HG03135 (cell line): ENCODE measurements around the gene MSI2.

Experiments used
- ATAC-seq: cut with Tn5 transposase; IDR thresholded peaks from one replicate; pipeline ENCODE4 v1.9.1; 2021; ENCODE audit warnings: mild to moderate bottlenecking, moderate library complexity; ENCODE audit not compliant: unreplicated experiment

Gene MSI2

GRCh38 chr17:57338257-57338914 lies 82.1 kb downstream of the MSI2 start:
- ATAC-seq: peak; percentile 50

- ATAC-seq: no peak
Measured at GRCh38 chr17:57340160-57340981, 84.0 kb downstream of the MSI2 start.

GRCh38 chr17:57341611-57342540 lies 85.6 kb downstream of the MSI2 start:
- no peak for ATAC-seq

GRCh38 chr17:57342963-57343589 lies 86.8 kb downstream of the MSI2 start:
- ATAC-seq: no peak

GRCh38 chr17:57343717-57344116 lies 87.4 kb downstream of the MSI2 start:
- ATAC-seq: no peak

GRCh38 chr17:57344261-57344660 lies 87.9 kb downstream of the MSI2 start:
- ATAC-seq: no peak

GRCh38 chr17:57349541-57350247 lies 93.4 kb downstream of the MSI2 start:
- no peak for ATAC-seq

GRCh38 chr17:57350266-57350665 lies 93.9 kb downstream of the MSI2 start:
- ATAC-seq: no peak

GRCh38 chr17:57352665-57353175 lies 96.4 kb downstream of the MSI2 start:
- no peak for ATAC-seq

- no peak for ATAC-seq
Measured at GRCh38 chr17:57354673-57355072, 98.3 kb downstream of the MSI2 start.

GRCh38 chr17:57355090-57355859 lies 99.0 kb downstream of the MSI2 start:
- no peak for ATAC-seq

- ATAC-seq: no peak
Measured at GRCh38 chr17:57356153-57356718, 99.9 kb downstream of the MSI2 start.

GRCh38 chr17:57356719-57357391 lies 100.5 kb downstream of the MSI2 start:
- peak; percentile 38 for ATAC-seq

- ATAC-seq: peak; percentile 52
Measured at GRCh38 chr17:57357392-57357784, 101.1 kb downstream of the MSI2 start.

- ATAC-seq: peak; percentile 44
Measured at GRCh38 chr17:57357830-57358430, 101.6 kb downstream of the MSI2 start.

- ATAC-seq: no peak
Measured at GRCh38 chr17:57360266-57360665, 103.9 kb downstream of the MSI2 start.

GRCh38 chr17:57362797-57363556 lies 106.7 kb downstream of the MSI2 start:
- no peak for ATAC-seq
